HG02970 (cell line): ENCODE data around the gene RPL19.

Source experiments
- ATAC-seq: cut with Tn5 transposase; IDR thresholded peaks from one replicate; pipeline ENCODE4 v1.9.1; 2021; ENCODE audit warnings: mild to moderate bottlenecking, moderate library complexity, moderate number of reproducible peaks; ENCODE audit not compliant: unreplicated experiment, low FRiP score

The RPL19 gene

GRCh38 chr17:39196808-39197291 lies 3.2 kb upstream of the RPL19 start:
- no peak for ATAC-seq

- no peak for ATAC-seq
Observed at GRCh38 chr17:39197380-39198185, 2.5 kb upstream of the RPL19 start, which contains the start of gene CACNB1. TSS of gene CACNB1 (minus strand) at chr17:39197669. CDS start at chr17:39197495, 174 bp downstream.

- ATAC-seq, result no peak
Observed at GRCh38 chr17:39198186-39198566, 1.9 kb upstream of the RPL19 start.

- ATAC-seq, result peak; percentile 64
Observed at GRCh38 chr17:39199820-39200069, 338 bp upstream of the RPL19 start.

- ATAC-seq, result no peak
Observed at GRCh38 chr17:39200957-39201510, 951 bp downstream of the RPL19 start.

GRCh38 chr17:39204245-39204644 lies 4.2 kb downstream of the RPL19 start:
- no peak for ATAC-seq

- no peak for ATAC-seq
Observed at GRCh38 chr17:39205112-39205526, 5.0 kb downstream of the RPL19 start.

- no peak for ATAC-seq
Observed at GRCh38 chr17:39208136-39208535, 8.1 kb downstream of the RPL19 start.

GRCh38 chr17:39208893-39209292 lies 8.8 kb downstream of the RPL19 start:
- ATAC-seq, result no peak

- no peak for ATAC-seq
Observed at GRCh38 chr17:39209317-39210092, 9.4 kb downstream of the RPL19 start.

- no peak for ATAC-seq
Observed at GRCh38 chr17:39210093-39210434, 10.0 kb downstream of the RPL19 start.

- no peak for ATAC-seq
Observed at GRCh38 chr17:39212195-39212810, 12.2 kb downstream of the RPL19 start.

- ATAC-seq, result no peak
Observed at GRCh38 chr17:39212841-39213480, 12.9 kb downstream of the RPL19 start.

GRCh38 chr17:39213852-39214251 lies 13.8 kb downstream of the RPL19 start:
- no peak for ATAC-seq

GRCh38 chr17:39217734-39218369 lies 17.8 kb downstream of the RPL19 start:
- no peak for ATAC-seq

- no peak for ATAC-seq
Observed at GRCh38 chr17:39218906-39219305, 18.8 kb downstream of the RPL19 start.

- ATAC-seq, result no peak
Observed at GRCh38 chr17:39219647-39220154, 19.6 kb downstream of the RPL19 start.

- no peak for ATAC-seq
Observed at GRCh38 chr17:39221572-39221971, 21.5 kb downstream of the RPL19 start.

- ATAC-seq, result no peak
Observed at GRCh38 chr17:39222151-39222550, 22.1 kb downstream of the RPL19 start.
